ENCODE results near the gene DNAH2.

DNA sequence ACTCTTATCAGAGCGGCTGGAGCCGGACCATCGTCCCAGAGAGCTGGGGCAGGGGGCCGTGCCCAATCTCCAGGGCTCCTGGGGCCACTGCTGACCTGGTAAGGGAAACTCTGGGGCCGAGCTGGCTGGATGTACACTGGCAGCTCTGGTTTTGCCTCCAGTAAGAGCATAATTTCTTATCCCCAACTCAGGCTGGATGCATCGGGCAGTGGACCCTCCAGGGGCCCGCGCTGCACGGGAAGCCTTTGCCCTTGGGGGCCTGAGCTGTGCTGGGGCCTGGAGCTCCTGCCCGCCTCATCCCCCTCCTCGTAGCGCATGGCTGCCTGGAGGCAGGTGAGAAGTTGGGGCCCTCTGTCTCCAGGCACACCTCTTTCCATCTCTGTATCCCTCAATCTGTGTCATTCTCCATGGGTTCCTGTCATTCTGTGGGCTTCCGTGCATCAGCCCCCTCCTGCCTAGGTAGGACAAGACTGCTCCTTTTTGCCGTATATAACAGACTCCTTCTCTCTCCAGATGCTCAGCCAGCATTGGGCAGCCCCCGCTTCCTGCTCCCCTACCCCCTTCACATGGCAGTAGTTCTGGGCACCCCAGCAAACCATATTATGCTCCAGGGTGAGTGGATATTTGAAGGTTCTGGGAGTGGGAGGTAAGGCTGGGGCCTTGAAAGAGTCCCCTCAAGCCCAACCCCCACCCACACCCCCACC lies 128.0 kb downstream of the DNAH2 start:
- TF ChIP-seq, protein P1, sequence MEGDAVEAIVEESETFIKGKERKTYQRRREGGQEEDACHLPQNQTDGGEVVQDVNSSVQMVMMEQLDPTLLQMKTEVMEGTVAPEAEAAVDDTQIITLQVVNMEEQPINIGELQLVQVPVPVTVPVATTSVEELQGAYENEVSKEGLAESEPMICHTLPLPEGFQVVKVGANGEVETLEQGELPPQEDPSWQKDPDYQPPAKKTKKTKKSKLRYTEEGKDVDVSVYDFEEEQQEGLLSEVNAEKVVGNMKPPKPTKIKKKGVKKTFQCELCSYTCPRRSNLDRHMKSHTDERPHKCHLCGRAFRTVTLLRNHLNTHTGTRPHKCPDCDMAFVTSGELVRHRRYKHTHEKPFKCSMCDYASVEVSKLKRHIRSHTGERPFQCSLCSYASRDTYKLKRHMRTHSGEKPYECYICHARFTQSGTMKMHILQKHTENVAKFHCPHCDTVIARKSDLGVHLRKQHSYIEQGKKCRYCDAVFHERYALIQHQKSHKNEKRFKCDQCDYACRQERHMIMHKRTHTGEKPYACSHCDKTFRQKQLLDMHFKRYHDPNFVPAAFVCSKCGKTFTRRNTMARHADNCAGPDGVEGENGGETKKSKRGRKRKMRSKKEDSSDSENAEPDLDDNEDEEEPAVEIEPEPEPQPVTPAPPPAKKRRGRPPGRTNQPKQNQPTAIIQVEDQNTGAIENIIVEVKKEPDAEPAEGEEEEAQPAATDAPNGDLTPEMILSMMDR (IDR thresholded peaks at IDR 0.05): no peak
- no peak for TF ChIP-seq POLR2A (IDR thresholded peaks at IDR 0.05)
